Measurements from ENCODE around the gene CLDN4.
"Not testable (repeated sequence)": the region's sequence is repeated elsewhere in the genome, so short reads cannot be mapped to it uniquely, and the experiment has no call there.

CLDN4 gene

GRCh38 chr7:73815436-73815835 lies 15.4 kb upstream of the CLDN4 start:
- no peak for DNase-seq (ENCODE audit: low spot score)
- H3K27ac ChIP-seq, result no peak overlapping the region
- TF ChIP-seq CTCF (conservative IDR thresholded peaks at IDR 0.05; ENCODE audit: low read depth), result no peak
- ChIA-PET CTCF (interaction anchor here (0.5 to 0.7 kb wide), 2 partner anchors 40 to 42 kb away, joined by 3 to 4 read pairs; no protein-coding TSS in a partner anchor), POLR2A (ENCODE audit: low non-redundant PET) (no interaction called here)

- DNase-seq (ENCODE audit: low spot score), result no peak
- ChIA-PET CTCF (interaction anchor here (0.6 kb wide), 1 partner anchor 51 kb away, joined by 6 read pairs; no protein-coding TSS in a partner anchor), POLR2A (ENCODE audit: low non-redundant PET) (no interaction called here)
- TF ChIP-seq CTCF (conservative IDR thresholded peaks at IDR 0.05; ENCODE audit: low read depth), result no peak
- H3K27ac ChIP-seq, result 0 out of 2 replicates have a peak overlapping the region, but pooled peaks have one; percentile 1
Measured at GRCh38 chr7:73817121-73817520, 13.7 kb upstream of the CLDN4 start.

GRCh38 chr7:73820013-73820412 lies 10.8 kb upstream of the CLDN4 start:
- ChIA-PET CTCF (interaction anchor here (0.7 kb wide), 1 partner anchor 83 kb away, joined by 3 read pairs; no protein-coding TSS in a partner anchor), POLR2A (ENCODE audit: low non-redundant PET) (no interaction called here)
- no peak for TF ChIP-seq CTCF (conservative IDR thresholded peaks at IDR 0.05; ENCODE audit: low read depth)

DNA sequence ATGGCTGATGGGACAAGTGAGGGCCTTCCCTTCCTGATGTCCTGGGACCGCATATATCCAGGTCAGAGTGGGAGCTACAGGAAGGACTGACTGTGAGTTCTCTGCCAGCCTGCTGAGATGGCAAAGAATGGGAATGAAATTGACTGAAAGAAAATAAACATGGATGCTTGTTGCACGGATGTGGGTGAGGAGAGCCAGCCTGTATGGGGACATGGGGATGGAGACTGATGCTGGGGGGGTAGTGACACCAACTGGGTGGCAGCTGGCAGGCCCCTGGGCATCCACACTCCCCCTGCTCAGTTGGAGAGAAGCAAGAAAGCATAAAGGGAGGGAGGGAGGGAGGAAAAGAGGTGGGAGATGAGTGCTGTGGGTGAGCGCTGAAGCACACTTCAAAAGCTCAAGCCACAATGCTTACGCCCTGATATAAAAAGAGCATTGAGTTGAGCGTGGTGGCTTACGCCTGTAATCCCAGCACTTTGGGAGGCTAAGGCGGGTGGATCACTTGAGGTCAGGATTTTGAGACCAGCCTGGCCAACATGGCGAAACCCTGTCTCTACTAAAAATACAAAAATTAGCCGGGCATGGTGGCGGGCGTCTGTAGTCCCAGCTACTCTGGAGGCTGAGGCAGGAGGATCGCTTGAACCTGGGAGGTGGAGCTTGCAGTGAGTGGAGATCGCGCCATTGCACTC lies 9.1 kb upstream of the CLDN4 start:
- POLR2A ChIA-PET (ENCODE audit: low non-redundant PET), result interaction anchor here (0.7 to 1.1 kb wide), 2 partner anchors 10 to 20 kb away, joined by 3 to 4 read pairs; partner anchors contain the start of gene METTL27
- peak overlapping the region; percentile 93 for H3K27ac ChIP-seq
- CTCF ChIA-PET; DNase-seq (ENCODE audit: low spot score): not testable (repeated sequence)

More at GRCh38 chr7:73820013-73820412, 10.8 kb upstream of the CLDN4 start:
- no peak for DNase-seq (ENCODE audit: low spot score)
- H3K27ac ChIP-seq, result no peak overlapping the region

DNA sequence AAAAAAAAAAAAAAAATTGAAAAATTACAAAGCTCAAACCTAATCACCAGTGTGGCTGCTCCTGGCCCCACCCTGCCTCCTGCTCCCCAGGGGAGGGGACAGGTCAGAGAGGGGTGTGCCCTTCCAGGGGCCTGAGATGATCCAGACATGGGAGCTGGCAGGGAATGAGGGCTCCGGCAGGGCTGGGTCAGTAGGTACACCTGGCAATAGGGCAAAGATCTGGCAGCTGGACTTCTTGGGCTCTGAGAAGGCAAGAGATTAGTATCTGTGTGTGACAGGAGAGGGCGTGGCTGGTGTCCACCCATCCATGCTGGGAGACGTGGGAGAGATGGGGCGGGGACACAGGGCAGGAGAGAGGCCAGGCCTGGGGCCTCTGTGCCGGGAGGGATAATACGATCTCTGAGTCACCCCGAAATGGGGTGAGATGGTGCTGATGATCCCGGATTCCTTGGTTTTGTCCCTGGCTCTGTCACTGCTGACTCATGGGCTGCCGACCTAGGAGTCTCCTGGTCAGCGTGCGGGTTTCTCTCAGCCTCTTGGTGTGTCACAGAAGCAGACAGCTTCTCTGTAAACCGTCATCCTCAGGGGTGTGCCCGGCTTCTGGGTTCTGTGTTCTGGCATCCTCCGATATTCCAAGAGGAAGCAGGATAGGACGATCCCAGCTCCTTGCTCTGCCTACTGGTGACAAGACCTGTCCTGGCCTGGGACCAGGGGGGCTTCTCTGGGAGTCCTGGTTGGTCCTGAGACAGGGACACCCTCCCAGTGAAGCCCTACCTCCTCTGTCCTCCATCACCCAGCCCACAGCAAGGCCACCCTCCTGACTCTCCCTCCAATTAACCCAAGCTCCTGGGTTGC lies 8.2 kb upstream of the CLDN4 start:
- H3K27ac ChIP-seq, result peak overlapping the region; percentile 93
- CTCF ChIA-PET, result interaction anchor here (0.7 kb wide), 1 partner anchor 24 kb away, joined by 3 read pairs; no protein-coding TSS in a partner anchor
- peak; percentile 96 for DNase-seq (ENCODE audit: low spot score)
- TF ChIP-seq CTCF (conservative IDR thresholded peaks at IDR 0.05; ENCODE audit: low read depth), result no peak
- POLR2A ChIA-PET (ENCODE audit: low non-redundant PET), result interaction anchor here (0.6 to 1.1 kb wide), 5 partner anchors 9 to 786 kb away, joined by 3 to 4 read pairs (median 4); partner anchors contain the start of gene METTL27

DNA sequence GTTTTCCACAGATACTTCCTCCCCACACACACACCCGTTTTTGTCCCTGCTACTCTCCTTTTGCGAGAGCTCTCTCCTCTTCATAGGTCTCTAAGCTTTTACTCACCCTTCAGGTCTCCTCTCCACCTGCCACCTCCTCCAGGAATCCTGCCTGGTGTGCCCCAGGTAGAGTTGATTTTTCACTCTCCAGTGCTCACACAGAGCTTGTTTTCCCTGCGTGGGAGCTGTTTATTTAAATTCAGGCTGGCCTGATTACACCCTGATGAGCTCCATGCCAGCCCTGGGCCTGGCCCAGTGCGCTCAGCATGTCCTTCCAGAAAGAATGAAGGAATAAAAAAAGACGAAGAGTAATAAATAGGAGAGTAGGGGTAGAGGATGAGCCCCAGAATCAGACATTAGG lies 7.5 kb upstream of the CLDN4 start:
- no peak for DNase-seq (ENCODE audit: low spot score)
- POLR2A ChIA-PET (ENCODE audit: low non-redundant PET), result no interaction called here
- CTCF ChIA-PET, result interaction anchor here (0.7 kb wide), 1 partner anchor 23 kb away, joined by 3 read pairs; no protein-coding TSS in a partner anchor
- TF ChIP-seq CTCF (conservative IDR thresholded peaks at IDR 0.05; ENCODE audit: low read depth), result no peak
- peak overlapping the region; percentile 93 for H3K27ac ChIP-seq

All from RWPE1 (cell line).